A172 (cell line): ENCODE measurements around the gene HEMK1. TPM values are rescaled to one million over a fixed set of nuclear protein-coding genes. Genes with fewer than 3 reads are reported as not detected.

Experiments used
- DNase-seq: peaks from one replicate; pipeline ENCODE4 v3.0.0-alpha.2; 2015; ENCODE audit warnings: low spot score
- total RNA-seq: library from RNA; depleted of rRNA; stranded (reverse); fragments of >200 nt; shearing (Covaris generic); gene quantifications from 2 replicates; pipeline ENCODE4 v1.2.3, GENCODE V29; 2014

The HEMK1 gene
- total RNA-seq, 1 experiment from 2014 or later, result 15.3 TPM

- no peak for DNase-seq
Measured at GRCh38 chr3:50574444-50574831, 5.1 kb downstream of the HEMK1 start.

- peak; percentile 56 for DNase-seq
Measured at GRCh38 chr3:50575372-50575771, 6.0 kb downstream of the HEMK1 start.

DNA sequence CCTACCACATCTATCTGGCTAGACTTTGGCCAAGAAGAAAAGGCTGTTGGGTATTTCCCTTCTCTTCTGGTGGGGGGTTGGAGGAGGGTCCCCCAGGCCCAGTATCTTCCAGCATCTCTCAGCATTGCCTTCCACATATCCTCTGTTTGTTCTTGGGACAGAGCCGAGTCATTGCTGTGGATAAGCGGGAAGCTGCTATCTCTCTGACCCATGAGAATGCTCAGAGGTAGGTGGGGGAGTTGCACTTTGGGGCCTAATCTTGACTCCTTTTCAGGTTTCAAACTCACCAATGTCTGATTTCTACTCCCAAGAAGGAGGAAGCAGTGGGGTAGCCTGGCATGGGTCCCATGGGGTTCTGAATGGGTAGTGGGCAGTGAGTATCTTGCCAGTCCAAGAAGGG, 8.0 kb downstream of the HEMK1 start:
- DNase-seq, result no peak

DNA sequence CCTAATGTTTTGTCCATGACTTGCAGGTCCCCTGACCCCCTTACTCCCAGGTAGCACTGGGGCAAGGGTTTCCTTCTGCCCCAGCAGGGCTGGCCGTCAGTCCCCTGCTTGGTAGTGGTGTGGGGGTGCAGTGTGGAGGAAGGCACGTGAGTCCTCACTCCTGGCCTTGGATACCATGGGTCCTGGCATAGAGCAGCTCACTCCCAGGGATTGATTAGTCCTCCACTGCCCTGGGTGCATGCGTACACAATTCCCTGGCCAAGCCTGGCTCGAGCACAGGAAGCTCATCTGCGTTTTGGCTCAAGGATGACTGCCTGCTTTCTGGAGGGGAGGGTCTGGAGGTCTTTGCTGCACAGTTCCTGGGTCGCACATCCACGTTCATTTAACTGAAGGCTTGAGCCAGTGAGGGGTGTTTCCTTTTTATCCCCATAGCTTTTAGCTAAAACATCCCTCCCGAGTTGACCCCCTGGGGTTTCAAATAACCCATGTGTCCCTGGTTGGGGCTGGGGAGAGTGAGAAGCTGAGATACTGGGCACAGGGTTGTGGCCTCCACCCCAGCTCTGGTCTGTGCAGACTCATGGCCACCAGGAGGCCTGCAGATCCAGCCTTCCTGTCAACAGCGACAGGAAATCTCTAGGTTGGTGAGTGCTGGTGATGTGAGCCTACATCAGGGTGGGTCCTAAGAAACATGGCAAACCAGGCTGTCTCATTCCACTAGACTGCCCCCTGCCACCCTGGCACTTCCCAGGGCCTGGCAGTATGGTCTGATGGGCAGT, 11.5 kb downstream of the HEMK1 start:
- no peak for DNase-seq

DNA sequence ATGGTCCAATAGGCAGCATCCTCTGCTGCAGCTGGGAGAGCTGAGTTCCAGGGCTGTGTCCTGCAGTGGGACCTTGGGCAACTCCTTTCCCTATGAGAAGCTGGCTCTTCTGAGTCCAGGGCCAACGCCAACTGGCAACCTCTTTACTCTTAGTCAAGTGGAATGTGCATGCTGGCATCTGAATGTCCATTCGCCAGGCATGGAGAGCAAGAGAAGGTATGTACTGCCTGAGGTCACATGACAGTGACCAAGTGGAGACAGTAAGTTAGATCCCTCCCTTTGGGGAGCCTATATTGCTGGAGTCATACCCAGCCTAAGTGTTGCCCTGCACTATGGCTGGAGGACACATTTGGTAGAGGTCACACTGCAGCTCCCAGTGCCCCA, 12.1 kb downstream of the HEMK1 start:
- DNase-seq, result no peak

- DNase-seq, result no peak
Measured at GRCh38 chr3:50582083-50582482, 12.8 kb downstream of the HEMK1 start.

DNA sequence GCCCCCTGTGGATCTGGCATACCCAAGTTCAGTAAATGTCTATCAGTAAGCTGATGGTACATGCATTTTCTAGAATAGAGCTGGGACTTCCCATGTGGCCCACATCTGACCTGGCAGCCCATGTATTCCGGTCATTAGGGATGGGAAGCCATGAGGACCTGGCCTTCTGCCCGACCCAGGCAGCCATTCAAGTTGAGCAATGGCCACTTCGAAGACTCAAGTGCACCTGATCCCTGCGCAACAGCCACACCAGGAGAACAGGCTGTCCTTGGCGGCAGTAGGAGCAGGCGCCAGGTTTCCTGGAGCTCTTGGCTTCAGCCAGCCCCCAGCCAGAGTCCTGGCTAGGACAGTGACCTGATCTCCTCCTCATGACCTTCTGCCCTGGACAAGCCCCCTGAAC, 14.6 kb downstream of the HEMK1 start:
- no peak for DNase-seq

- no peak for DNase-seq
Measured at GRCh38 chr3:50584391-50584790, 15.1 kb downstream of the HEMK1 start.

DNA sequence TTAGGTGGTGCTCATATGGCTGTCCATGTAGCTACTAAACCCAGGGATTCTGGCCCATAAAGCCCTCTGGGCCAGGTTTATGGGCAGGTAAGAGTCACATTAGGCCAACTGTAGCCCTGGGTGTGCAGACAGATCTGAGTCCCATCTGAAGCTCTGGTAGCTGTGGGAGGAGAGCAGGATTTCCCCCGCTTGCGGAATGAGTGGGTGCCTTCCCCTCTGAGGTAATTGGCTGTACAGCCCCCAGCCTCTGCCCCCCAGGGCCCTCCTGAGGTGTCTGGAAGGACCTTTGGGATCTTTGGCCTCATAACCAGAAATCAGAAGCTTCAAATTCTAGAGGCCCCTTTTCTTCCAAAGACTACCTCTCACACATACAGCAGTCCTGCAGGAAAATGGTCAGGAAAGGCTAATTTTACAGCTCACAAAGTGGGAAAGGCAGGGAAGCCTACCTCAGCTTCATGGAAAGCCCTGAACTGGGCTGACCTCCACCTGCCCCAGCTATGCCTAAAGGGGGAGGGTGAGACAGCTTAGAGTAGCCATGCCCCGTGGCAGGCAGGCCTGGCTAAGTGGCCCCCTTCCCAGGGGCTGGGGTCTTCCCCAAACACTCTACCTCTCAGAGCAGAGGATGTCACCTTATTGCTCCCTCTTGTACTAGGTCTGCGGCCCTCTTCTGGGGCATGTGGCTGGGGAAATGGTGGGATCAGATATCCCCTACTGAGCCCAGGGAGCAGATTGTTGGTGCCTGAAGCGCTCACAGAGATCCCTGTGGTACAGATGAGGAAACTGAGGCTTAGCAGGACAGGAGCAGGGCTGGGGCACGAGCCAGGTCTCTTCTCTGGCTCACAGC, 16.8 kb downstream of the HEMK1 start:
- DNase-seq, result no peak

DNA sequence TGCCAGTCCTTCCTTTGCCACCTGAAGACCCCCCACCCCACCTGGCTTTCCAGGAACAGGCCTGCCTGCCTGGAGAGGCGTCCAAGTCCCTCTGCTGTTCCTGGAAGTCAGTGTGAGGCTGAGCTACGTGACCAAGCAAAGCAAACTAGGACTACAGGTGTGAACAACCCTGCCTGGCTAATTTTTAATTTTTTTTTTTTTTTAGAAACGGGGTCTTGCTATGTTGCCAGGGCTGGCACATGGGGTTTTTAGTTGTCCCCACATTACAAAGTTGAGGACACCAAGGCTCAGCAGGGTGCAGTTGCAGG, 17.4 kb downstream of the HEMK1 start:
- DNase-seq, result no peak

- DNase-seq, result no peak
Measured at GRCh38 chr3:50587373-50587772, 18.1 kb downstream of the HEMK1 start.

GRCh38 chr3:50587806-50588758, 18.8 kb downstream of the HEMK1 start:
- DNase-seq, result no peak

DNA sequence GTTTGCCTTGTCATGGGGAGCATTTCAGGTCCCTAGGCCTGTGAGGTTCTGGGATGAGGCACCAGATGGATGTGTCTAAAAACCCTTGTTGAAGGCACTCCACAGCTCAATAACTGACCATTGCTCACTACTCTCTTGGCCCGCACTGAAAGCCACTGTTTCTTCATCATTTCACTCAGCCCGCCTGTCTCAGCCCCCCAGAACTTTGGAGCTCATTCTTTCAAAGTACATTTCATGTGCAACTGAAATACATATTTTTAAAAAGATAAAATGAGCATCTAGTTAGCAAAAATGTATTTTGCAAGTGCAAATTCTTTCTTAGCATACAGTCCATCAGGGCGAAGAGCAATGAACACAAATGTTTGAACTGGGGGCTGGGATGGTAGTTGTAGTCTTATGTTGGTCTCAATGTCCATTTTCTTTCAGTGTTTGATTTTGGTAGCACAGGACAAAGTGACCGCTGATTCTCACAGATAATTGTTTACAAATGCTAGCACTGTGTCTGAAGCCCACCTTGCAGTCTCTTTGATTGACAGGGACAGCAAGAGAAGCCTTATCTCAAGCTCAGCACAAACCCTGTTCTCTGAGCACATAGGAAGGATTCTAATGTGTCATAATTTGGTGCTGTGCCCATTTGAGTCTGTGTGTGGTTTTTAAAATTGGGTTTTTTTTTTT, 19.6 kb downstream of the HEMK1 start:
- DNase-seq, result no peak

DNA sequence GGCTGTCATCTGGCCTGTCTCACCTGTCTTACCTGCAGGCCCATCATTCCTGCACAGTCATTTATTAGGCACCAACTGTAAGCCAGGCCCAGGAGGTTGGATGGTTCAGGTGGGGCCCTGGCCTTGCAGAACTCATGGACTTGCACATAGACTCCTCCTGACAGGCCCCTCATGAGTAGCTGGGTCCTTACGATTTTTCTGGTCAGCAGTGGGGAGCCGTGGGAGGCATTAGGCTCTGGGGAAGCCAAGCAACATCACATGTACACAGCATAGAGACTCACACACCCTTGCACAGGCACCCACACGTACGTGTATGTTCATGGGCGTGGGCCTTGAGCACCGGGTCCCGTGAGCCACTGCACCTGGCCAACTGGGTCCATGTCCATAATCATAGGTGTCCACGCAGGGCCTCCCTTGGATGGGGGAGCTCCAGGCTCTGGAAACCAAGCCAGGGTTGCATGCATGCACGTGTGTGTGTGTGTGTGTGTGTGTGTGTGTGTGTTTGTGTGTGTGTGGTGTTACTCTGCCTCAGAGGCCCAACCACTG, 21.9 kb downstream of the HEMK1 start:
- no peak for DNase-seq

DNA sequence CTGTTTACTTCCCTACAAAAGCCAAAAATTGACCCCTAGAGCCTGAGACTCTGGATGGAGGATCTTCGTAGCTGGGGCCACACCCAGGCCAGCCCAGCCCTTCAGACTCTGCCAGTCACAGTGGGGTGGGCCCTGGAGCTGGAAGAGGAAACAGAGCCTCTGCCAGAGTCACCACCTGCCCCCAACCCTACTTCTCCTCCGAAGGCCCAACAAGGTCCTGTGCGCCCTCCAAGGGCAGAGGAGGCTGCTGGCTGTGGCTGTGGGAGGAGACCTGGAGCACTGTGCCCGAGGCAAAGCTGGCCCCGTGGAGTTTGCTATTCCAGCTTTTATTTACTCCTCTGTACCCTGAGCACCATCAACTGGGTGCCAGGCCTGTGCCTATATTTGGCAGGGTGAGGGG, 23.2 kb downstream of the HEMK1 start:
- DNase-seq, result no peak

DNA sequence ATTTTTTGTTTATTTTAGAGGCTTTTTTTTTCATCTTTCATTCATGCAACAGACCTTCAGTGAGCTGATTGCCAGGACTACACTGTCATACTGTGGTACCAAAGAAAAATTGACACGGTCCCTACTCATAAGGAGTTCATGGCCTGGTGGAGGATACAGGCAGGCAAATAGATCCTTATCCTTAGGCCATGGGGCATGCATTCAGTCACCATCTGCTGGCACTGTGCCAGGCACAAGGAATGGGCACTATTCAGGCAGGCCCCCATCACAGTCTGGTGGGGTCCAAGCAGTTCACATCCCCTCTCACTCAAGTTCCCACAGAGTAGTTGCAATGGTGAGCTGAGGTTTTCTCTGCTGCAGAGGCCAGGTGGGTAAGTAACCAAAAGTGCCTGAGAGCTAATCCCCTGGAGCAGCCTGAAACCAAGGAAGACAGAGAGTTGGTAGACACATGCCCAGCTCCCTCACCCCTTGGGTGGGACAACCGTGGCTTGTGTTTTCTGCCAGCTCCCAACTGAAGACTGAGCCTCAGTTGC, 25.0 kb downstream of the HEMK1 start:
- DNase-seq, result no peak

DNA sequence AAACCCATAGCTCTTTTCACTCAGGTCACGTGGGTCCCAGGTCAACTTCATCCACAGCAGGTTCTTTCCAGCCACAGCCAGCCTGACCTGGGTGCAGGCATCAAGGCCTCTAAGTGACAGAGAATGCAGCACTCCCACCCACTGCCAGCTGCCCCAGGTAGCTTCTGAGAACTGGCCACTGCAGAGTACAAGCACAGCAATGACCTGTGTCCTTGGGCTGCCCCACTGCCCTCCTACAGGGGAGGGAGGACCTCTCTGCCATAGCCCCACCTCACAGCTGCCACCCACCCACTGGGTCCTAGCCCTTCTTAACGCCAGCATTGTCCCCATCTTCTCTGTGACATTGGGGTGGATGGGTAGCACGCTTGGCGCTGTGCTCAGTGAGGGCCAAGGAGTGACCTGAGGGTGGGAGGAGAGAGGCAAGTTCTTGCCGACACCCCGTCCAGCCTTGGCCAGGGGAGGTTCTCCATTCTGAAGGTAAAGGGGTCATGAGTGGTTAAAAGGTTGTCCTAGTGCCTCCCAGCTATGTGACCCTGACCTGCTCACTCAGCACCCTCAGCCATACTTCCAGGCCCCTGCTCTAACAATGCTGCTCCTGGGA, 29.9 kb downstream of the HEMK1 start:
- DNase-seq, result no peak

DNA sequence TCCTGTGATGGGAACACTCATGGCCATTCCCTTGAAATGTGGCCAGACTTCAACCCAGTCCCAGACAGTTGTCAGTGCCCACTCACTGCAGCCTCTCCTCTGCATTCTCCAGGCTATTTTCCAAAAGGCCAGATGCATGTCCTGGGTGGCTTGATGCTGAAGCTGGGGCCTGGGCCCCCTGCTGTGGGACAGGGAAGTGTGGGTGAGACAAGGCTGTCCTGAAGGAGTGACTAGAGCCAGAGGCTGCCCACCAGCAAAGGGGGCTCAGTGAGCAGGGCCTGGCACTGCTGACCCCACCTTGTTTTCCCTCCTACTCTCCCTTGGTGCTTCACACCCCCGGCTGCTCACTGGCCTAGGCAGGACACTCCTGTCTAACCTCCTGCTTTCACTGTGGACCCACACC, 30.4 kb downstream of the HEMK1 start:
- no peak for DNase-seq

GRCh38 chr3:50600141-50600753, 30.9 kb downstream of the HEMK1 start:
- DNase-seq, result no peak
